UCSD-AML1 (cell line): ENCODE results near the gene LYRM4.
"Not testable (repeated sequence)": the region's sequence is repeated elsewhere in the genome, so short reads cannot be mapped to it uniquely, and the experiment has no call there.

Experiments
- DNase-seq: peaks from one replicate; lab custom pipeline; 2025; ENCODE audit not compliant: unreplicated experiment; lab: John Stamatoyannopoulos, UW

Gene LYRM4

DNA sequence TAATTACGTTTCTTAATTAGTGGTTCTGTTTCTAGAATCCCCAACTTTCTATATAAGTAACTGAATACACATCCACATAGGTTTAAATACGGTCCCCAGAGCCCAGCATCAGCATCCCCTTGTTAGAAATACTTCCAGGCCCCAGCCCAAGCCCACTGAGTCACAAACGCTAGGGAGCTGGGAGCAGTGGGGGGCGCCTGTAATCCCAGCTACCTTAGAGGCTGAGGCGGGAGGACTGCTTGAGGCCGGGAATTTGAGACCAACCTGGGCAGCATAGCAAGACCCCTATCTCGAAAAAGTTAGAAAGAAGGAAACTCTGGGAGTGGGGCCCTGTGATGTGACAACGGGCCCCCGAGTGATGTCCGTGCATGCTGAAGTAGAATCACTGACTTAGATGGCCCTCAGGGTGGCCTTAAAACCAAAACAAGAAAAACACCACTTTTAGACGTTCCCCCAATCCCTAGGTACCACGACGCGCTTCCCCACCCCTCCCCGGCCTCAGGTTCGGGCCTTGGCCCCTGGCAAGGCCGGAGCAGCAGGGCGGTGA, 176.9 kb downstream of the LYRM4 start:
- no peak for DNase-seq

DNA sequence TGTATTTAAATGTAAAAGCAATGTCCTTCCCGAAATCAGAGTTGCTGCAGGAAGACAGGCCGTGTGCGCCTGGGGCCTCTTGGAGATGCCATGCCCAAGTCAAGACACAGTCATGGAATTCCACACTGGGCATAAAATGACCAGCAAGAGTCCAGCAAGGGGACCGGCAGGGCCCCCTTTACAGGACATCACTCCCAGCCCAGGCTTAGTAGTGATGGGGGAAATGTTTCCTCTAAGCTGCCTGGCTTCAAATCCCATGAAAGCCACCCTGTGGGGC, 177.5 kb downstream of the LYRM4 start:
- DNase-seq = no peak

DNA sequence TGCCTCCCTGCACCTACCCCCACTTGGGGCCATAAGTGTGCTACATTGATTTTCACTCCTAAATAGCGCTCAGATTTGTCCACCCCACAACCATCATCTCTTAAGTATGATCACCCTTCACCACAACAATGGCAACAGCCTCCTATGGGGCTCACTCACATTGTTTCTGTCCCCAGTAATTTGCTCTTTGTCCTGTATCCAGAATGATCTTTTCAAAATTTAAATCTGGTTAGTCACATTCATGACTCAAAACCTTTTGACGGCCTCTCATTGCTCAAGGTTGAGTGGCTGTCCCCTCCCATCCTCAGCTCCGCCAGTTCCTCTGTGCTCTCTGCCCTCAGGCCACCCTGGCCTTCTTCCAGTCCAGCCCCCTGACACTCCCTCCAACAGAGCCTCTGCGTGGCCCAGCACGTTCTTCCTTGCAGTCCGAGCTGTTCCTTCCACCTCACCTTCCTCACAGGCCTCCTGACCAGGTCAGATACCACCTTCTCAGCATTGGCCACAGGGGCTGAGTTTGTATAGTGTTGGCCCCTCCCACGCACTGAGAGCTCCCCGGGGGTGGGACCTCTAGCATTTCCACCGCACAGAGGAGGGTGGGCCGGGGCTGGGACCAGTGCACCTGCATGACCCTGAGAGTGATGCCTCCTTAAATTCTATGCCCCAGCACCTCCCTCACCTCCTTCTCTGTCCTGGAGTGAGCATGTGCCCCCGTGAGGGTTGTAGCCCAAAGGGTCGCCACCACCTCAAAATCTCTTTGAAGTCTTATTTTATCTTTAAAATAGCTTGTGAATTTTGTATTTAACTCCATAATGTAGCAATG, 178.1 kb downstream of the LYRM4 start:
- DNase-seq = no peak

DNA sequence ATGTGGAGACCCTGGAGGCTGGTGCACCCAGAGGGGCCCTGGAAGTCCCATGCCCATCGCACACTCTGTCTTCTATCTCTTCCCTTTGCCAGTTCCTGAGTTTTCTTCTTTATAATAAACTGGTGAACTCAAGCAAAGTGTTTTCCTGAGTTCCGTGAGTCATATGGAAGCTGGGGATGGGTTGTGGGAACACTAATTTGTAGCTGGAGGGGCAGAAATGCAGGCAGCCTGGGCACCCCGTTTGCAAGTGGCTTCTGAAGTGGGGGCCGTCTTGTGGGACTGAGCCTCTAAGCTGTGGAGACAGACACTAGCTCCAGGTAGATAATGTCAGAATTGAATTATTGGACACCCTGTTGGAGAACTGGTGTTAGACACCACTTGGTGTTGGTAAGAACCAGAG, 178.8 kb downstream of the LYRM4 start:
- no peak for DNase-seq

DNA sequence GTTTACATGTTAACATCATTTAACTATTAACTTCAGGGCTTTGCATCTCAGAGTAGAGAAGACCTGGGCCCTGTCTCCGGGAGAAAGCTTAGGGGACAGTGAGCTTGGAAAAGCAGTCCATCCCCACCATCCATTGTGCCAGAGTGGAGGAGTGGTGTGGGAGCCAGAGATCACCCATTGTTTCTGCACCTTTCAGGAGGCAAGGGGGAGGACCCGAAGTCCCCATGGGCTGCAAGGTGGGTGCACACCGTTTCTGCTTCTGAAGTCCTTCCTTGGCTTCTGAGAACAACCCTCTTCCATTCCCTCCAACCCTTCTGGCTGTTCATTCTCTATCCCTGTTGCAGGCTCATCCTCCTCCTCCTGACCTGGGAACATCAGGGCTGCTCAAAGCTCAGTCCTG, 179.6 kb downstream of the LYRM4 start:
- DNase-seq = no peak

DNA sequence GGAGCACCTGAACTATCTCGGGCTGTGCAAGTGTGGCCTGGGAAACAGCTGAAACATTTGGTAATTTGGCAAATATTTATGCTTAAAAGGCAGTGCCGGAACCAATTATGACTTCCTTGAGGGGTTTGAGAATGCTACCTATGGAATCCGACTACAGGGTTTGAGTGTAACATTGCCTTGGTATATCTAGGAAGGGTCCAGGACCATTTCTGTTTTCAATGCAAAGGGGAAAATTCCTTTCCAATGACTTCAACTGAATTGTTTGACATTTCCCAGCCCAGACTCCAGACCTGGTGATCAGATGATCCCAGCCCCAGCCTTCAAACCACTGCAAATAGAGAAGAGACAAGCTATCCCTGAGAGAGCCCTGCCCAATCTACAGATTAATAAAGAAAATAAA, 180.2 kb downstream of the LYRM4 start:
- DNase-seq = no peak

DNA sequence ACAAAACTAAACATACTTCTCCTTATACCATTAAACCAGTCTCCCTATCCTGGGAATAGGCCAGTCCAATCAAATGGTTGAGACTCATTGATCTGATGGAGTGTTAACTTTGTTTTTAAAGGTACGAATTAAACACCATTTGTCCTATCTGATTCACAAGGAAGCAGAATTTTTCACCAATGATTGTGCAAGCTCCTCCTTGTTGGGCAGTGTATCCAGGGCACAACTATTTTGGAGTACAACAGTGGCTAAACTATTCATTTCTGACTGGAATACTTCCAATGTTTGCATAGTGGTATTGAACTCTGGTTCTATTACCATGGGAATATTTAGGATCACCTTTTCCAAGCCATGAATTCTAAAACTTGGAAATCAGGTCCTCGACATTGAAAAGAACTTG, 181.1 kb downstream of the LYRM4 start:
- no peak for DNase-seq

DNA sequence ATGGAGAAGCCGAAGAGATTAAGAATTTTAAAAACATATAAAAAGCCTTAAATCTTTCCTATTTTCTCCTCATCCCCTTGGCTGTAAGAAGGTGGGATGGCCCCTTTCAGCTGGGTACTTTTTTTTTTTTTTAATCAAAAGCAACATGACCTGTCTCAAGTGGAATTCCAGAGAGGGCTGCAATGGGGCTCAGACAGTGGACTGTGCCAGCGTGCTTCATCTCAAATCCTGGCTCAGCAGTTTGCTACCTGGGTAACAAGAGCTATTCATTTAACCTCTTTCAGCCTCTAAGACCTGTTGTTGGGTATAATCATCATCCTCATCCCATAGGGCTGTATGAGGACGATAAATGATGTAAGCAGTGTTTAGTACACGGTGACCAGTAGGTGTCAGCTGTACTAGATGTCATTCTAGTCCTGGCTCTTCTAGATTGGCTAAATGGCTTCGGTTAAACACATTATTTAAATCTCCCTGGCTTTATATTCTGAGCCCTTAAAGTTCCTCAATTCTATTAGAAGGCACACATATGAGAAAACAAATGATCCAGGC, 182.6 kb downstream of the LYRM4 start:
- no peak for DNase-seq

DNA sequence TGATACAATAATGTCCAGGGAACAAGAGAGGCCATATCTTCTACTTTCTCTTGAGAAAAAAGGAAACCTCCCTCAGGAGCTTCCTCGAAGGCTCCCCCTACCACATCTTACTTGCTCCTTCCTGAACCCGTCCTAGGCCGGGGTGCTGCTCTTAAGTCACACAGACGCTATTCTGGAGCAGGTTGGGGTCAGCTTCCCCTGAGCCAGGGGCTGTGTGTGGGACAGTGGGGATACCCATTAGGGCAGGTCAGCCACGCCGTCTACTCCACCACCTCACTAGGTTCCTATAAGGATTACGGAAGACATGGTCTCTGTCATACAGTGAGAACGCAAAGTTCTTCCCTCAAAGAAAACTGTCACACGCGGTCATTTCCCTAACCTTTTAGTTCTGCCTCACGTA, 183.8 kb downstream of the LYRM4 start:
- DNase-seq = no peak

DNA sequence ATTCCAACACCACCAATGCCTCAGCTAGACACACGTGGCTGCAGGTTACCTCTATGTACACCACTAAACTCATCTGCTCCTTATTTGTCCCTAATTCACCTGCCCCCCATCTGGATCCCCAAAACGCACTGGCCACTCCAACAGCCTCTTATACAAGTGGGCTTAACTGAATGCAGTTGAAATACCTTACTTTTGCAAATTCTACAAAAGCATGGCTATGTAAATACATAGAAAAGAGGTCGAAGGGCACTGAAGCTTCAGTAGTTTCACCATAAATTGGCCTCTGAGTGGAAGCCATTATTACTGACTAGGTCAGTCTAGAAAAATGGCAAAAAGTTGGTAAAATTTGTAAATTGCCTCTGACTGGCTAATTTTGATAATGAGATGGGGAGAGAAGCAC, 186.8 kb downstream of the LYRM4 start:
- no peak for DNase-seq

DNA sequence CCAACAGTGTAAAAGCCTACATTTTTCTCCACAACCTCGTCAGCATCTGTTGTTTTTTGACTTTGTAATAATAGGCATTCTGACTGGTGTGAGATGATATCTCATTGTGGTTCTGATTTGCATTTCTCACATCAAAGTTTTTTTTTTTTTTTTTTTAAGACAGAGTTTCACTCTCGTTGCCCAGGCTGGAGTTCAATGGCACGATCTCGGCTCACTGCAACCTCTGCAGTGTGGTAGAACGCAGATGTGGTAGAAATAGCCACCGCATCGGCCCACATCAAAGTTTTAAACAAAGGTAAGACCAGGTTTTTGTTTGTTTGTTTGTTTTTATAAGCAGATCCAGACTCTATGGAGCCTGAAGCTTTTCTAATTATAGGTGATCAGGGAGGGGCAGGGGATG, 188.3 kb downstream of the LYRM4 start:
- no peak for DNase-seq

DNA sequence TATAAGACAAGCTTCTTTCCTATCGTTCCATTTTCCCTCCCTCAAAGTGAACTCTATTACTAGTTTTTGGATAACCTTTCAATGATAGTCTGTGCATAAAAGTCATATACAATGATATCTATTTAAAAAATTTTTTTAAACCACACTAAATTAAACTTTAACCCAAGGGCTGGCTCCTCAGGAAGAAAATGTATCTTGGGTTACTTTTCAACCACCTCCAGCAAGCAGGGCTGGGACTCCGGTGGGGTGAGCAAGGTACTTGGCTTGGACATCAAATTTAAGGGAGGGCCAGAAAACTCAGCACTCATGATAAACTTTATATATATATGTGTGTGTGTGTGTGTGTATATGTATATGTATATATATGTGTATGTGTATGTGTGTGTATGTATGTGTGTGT, 189.5 kb downstream of the LYRM4 start:
- DNase-seq = no peak

DNA sequence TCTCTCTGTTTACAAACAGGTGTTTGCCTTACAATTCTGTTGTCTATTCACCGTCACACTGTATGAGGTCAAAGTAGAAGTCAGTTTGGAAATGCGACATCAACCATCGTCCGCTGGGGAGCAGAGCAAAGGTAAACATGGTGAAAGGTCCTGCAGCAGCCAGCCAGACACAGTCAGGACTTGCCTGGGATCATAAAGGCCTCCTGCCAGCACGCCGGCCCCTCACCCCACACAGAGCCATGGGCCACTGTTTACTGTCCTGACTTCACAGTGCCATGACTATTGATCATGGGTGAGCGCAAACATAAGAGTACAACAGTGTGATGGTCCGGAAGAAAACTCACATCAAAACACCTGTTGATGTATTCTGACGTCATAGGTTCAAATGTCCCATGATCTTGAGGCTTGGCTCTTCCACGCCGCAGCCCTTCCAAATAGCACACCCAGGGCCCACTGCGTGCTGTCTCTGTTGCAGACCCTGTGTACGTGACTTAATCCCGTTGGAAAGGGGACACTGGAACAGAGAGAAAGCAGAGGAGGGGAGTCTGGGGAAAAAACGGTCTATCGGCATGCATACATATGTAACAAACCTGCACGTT, 192.5 kb downstream of the LYRM4 start:
- no peak for DNase-seq

DNA sequence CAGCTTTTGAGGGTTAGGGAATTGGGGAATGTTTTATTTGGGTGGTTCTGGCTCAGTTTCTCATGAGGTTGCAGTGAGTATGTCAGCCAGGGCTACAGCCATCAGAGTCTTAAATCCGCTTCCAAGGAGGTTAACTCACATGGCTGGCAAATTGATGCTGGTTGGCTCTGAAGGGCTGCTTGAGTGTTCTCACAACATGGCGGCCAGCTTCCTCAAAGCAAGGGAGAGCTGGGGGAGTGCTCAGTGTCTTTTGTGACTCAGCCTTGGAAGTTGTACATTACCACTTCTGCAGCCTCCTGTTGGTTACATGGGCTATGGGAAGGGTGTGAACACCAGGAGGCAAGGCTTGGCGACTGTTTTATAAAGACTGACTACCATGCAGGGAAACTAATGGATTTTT, 193.4 kb downstream of the LYRM4 start:
- no peak for DNase-seq

DNA sequence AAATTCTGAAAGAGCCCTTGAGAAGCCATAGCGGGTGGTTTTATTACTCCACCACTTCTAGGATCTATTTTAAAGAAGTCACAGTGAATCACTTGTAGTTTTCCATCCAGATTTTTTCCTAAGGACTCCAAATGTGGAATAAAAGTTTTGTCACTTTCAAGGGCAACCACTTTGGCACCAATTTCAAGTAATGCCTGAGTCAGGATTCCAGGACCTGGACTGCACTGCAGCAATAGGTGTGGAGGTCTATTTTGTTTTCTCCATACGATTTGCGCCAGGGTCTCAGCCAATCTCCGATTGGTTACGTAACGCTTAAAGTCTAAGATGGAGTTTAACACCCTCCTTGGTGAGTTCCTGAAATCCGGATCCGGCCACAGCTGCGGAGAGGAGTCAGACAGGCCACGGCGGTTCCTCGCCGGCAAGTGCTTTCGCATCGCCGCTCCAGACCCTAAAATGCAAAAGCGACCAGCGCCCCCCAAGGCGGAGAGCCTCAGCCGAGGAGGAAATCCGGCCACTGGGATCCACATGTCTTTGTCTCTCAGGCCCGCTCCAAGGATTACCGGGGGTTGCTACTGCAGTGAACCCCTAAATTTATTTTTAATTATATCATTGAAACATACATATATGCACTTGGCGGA, 194.2 kb downstream of the LYRM4 start:
- no peak for DNase-seq

DNA sequence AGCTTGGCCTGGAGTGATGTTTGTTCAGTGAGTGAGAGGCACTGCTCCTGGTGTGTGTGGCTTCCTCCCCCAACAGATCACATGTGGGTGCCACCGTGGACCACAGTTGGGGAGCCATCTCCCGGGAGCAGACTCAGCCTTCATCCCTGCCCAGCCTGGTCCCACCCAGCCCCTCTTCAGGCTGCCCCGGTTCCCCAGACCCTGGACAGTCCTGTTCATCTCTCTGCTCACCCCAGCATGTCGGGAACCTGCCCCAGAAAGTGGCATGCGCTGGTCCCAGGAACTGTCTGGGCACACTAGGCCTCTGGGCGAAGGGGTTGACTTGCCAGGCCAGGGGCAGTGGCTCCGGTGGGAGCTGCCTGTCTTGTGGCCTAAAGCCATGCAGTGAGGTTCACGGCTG, 197.1 kb downstream of the LYRM4 start:
- no peak for DNase-seq

DNA sequence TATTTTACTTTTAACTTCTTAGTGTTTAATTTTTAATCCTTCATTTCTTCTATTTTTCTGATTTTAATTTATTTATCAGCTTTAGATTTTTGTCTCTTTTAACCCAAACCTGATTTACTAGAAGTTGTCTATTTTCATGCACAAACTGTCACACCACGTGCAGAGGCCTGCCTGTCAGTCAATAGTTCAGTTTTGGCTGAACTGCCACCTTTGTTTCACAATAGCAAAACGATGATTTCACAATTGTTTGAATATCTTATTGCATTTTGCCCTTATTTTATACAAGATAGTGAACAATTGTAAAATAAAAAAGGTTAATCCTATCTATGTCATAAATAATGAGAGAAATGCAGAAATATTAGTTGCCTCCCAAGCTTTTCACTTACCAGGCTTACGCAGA, 199.6 kb downstream of the LYRM4 start:
- DNase-seq = no peak

DNA sequence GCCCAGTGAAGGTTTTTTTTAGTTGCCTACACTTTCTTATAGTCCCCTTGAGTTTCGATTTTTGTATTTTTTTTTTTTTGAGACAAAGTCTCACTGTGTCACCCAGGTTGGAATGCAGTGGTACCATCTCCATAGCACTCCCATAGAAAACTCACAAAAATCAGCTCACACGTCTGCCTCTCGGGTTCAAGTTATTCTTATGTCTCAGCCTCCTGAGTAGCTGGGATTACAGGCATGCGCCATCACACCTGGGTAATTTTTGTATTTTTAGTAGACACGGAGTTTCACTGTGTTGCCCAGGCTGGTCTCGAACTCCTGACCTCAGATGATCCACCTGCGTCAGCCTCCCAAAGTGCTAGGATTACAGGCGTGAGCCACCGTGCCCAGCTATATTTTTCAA, 200.3 kb downstream of the LYRM4 start:
- not testable (repeated sequence) for DNase-seq

DNA sequence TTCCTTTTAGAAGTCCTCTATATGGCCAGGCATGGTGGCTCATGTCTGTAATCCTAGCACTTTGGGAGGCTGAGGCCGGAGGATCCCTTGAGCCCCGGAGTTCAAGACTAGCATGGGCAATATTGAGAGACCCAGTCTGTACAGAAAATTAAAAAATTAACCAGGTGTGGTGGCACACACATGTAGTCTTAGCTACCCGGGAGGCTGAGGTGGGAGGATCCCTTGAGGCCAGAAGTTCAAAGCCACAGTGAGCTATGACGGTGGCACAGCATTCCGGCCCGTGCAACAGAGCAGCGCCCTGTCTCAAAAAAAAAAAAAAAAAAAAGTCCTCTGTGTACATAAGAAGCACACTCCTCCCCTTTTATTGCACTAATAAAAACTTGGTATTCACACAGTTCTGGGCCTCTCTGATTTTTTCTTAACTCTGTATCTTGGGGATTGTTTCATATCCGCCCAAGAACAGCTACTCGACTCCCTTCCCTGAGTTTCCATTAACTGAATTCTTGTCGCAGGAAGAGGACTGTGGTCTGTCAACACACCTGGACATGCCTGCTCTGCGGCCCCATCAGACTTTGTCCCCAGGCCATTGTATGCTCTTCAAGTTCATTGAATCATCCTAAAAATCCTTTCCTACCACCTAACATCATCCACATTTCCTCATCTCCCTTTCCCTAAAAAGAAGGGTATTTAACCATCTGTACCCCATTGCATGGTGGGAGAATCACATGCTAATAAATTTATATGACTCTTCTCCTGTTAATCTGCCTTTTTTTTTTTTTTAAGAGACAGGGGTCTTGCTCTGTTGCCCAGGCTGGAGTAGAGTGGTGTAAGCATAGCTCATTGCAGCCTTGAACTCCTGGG, 201.5 kb downstream of the LYRM4 start:
- DNase-seq = no peak
